ENCODE results near the gene TNRC6C. TPM values are rescaled to one million over a fixed set of nuclear protein-coding genes. Genes with fewer than 3 reads are reported as not detected.

The TNRC6C gene
- total and polyA plus RNA-seq, 4 donors: 2.2 to 25.9 (median 13.8) TPM

GRCh38 chr17:77958716-77959125, 218 bp downstream of the TNRC6C start:
- H3K4me3 ChIP-seq: peak overlapping the region; percentile 85

DNA sequence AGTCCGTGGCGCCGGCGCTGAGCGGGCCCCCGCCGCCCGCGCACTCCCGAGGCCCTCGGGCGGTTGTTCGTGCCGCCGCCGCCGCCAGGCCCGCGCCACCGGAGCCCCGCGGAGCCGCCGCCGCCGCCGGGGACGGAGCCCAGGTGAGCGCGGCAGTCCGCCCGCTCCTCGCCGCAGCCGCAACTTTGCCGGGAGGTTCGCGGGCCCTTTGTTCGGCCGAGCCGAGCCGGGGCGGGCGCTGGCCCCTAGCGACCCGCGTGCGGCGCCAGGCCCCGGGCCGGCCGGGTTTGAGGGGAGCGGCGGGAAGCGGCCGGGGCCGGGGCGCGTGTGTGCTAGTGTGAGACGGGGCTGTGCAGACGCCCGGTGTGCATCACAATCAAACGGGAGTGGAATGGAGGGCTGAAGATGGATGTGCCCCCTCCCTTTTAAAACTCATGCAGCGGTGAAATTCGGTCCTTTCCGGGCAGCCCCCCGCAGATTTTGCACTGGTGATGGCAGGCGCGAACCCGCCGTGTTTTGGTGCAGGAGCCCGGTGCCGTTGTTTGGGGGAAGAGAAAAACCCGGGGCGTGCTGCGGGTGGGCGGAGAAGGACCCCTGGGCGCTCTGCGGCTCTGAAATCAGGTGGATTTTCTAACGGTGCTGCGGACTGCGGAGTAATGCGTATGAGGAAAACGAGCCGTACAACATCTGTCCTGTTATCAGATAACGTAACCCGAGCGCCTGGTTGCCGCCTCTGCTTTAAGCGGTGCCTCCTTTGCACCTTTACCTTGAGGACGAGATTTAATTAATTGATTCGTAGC, 823 bp downstream of the TNRC6C start:
- 0 to 1% methylated on average over 67 to 92 of the region's 92 CpGs for WGBS, 2 donors
- H3K36me3 ChIP-seq (ENCODE audit: control insufficient read depth in 4 of 4, insufficient read depth in 4 of 4, low read length in 4 of 4): no peaks in the 10 kb centered on the region
- no peak for ATAC-seq (ENCODE audit: insufficient read depth, low FRiP score)
- DNase-seq: peak; percentile 20 to 36 (median 30)
- H3K9ac ChIP-seq (ENCODE audit: insufficient read depth in 1 of 2, low read length in 2 of 2): peak overlapping the region in 1 of 2 donors; percentile 47
- peak overlapping the region; percentile 85 for H3K4me3 ChIP-seq
- H3K27me3 ChIP-seq (ENCODE audit: control insufficient read depth in 3 of 3, insufficient read depth in 3 of 3, low read length in 2 of 3): peaks cover 0 to 23% (median 4%) of the 10 kb centered on the region in 3 donors
- H3K27ac ChIP-seq (ENCODE audit: low read depth in 1 of 2, low read length in 1 of 2): peak overlapping the region; percentile 63 to 89
- H3K9me3 ChIP-seq (ENCODE audit: control insufficient read depth in 4 of 4, insufficient read depth in 3 of 4, low read length in 3 of 4): no peaks in the 10 kb centered on the region
- TF ChIP-seq, protein P1, sequence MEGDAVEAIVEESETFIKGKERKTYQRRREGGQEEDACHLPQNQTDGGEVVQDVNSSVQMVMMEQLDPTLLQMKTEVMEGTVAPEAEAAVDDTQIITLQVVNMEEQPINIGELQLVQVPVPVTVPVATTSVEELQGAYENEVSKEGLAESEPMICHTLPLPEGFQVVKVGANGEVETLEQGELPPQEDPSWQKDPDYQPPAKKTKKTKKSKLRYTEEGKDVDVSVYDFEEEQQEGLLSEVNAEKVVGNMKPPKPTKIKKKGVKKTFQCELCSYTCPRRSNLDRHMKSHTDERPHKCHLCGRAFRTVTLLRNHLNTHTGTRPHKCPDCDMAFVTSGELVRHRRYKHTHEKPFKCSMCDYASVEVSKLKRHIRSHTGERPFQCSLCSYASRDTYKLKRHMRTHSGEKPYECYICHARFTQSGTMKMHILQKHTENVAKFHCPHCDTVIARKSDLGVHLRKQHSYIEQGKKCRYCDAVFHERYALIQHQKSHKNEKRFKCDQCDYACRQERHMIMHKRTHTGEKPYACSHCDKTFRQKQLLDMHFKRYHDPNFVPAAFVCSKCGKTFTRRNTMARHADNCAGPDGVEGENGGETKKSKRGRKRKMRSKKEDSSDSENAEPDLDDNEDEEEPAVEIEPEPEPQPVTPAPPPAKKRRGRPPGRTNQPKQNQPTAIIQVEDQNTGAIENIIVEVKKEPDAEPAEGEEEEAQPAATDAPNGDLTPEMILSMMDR (IDR thresholded peaks at IDR 0.05; ENCODE audit: control extremely low read depth, extremely low read depth): no peak
- peaks cover 2 to 39% (median 8%) of the 10 kb centered on the region in 5 donors for H3K4me1 ChIP-seq (ENCODE audit: control insufficient read depth in 5 of 5, insufficient read depth in 5 of 5, low read length in 5 of 5)

More at GRCh38 chr17:77958716-77959125, 218 bp downstream of the TNRC6C start:
- H3K9me3 ChIP-seq (ENCODE audit: control insufficient read depth in 4 of 4, insufficient read depth in 3 of 4, low read length in 3 of 4): no peaks in the 10 kb centered on the region
- H3K9ac ChIP-seq (ENCODE audit: insufficient read depth in 1 of 2, low read length in 2 of 2): no peak overlapping the region
- H3K27me3 ChIP-seq (ENCODE audit: control insufficient read depth in 3 of 3, insufficient read depth in 3 of 3, low read length in 2 of 3): peaks cover 0 to 23% (median 4%) of the 10 kb centered on the region in 3 donors
- no peaks in the 10 kb centered on the region for H3K36me3 ChIP-seq (ENCODE audit: control insufficient read depth in 4 of 4, insufficient read depth in 4 of 4, low read length in 4 of 4)
- peaks cover 0 to 33% (median 7%) of the 10 kb centered on the region in 5 donors for H3K4me1 ChIP-seq (ENCODE audit: control insufficient read depth in 5 of 5, insufficient read depth in 5 of 5, low read length in 5 of 5)
- ATAC-seq (ENCODE audit: insufficient read depth, low FRiP score): no peak
- peak overlapping the region; percentile 87 to 89 for H3K27ac ChIP-seq (ENCODE audit: low read depth in 1 of 2, low read length in 1 of 2)
- DNase-seq: no peak
- TF ChIP-seq, protein P1 (IDR thresholded peaks at IDR 0.05; ENCODE audit: control extremely low read depth, extremely low read depth): no peak
- 0% methylated on average over 28 to 79 of the region's 79 CpGs for WGBS, 2 donors

DNA sequence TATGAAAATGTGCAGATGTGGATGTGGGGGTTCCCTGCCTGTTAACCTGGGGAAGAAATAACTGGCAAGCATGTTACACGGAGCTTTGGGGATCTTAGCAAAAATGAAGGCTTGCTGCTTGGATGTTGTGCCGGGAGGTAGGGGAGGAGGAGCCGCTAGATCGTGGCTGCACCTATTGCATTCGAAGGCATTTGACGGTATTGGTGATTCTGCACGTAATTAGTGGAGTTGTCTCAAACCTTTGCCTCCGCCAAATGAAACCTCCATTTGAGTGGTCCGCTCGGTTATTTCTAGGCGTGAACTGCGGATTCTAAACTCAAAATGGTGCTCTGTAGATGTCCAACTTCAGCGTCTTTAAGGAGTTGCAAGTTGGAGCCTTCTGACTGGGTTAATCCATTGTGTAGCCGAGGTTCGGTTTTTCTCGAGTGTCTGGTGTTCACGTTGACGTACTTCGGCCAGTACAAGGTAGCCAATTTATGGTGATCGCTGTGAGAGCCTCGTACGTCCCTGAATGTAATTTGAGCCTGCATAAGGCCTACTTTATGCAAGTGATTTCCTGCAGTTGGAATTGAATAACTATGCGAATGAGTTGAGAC, 1.5 kb downstream of the TNRC6C start:
- Histone ChIP-seq H3K9ac (ENCODE audit: insufficient read depth in 1 of 2, low read length in 2 of 2) (peak overlapping the region in 1 of 2 donors; percentile 47), H3K36me3 (ENCODE audit: control insufficient read depth in 4 of 4, insufficient read depth in 4 of 4, low read length in 4 of 4) (no peaks in the 10 kb centered on the region), H3K4me3 (peak overlapping the region; percentile 85), H3K4me1 (ENCODE audit: control insufficient read depth in 5 of 5, insufficient read depth in 5 of 5, low read length in 5 of 5) (peaks cover 5 to 46% (median 11%) of the 10 kb centered on the region in 5 donors), H3K9me3 (ENCODE audit: control insufficient read depth in 4 of 4, insufficient read depth in 3 of 4, low read length in 3 of 4) (no peaks in the 10 kb centered on the region), H3K27ac (ENCODE audit: low read depth in 1 of 2, low read length in 1 of 2) (peak overlapping the region; percentile 47 to 89), H3K27me3 (ENCODE audit: control insufficient read depth in 3 of 3, insufficient read depth in 3 of 3, low read length in 2 of 3) (peaks cover 0 to 18% (median 4%) of the 10 kb centered on the region in 3 donors)
- DNase-seq: peak; percentile 46 to 74 (median 60)
- WGBS, 2 donors: 36 to 52% methylated on average over 23 of the region's 23 CpGs
- TF ChIP-seq, protein P1 (IDR thresholded peaks at IDR 0.05; ENCODE audit: control extremely low read depth, extremely low read depth): no peak
- no peak for ATAC-seq (ENCODE audit: insufficient read depth, low FRiP score)

All from lung (tissue), 12 donors.